H1 (cell line): ENCODE results near the gene BRPF1.

Experiments
- ATF2 ChIP-seq: IDR thresholded peaks from 2 replicates; pipeline ENCODE4 v1.6.1; 2012; ENCODE audit warnings: low read length, inconsistent platforms
- CBX5 ChIP-seq: fragments of 300-800, 300-1000 bp; sonication (generic); IDR thresholded peaks from 2 replicates; pipeline ENCODE4 v1.7.1; 2016; ENCODE audit warnings: antibody characterized with exemption, low read length, low read depth
- CEBPB ChIP-seq: IDR thresholded peaks from 2 replicates; pipeline ENCODE4 v1.6.1; 2012; ENCODE audit warnings: low read depth, low read length
- CHD2 ChIP-seq: IDR thresholded peaks from 2 replicates; pipeline ENCODE4 v1.6.1; 2012; ENCODE audit warnings: low read length, improper control_type of control experiment
- CREB1 ChIP-seq: IDR thresholded peaks from 2 replicates; pipeline ENCODE4 v1.6.1; 2012; ENCODE audit warnings: inconsistent platforms
- CTCF ChIP-seq, 3 experiments: IDR thresholded peaks; 1 replicate in 2 of 3; 2 replicates in 1 of 3; pipeline versions ENCODE4 v1.5.1 to v1.6.1; 2011; ENCODE audit warnings: low read length in 3 of 3, mild to moderate bottlenecking in 3 of 3, inconsistent platforms in 2 of 3, low read depth in 1 of 3, moderate library complexity in 1 of 3; ENCODE audit not compliant: insufficient read depth in 1 of 3; ENCODE audit errors: control extremely low read depth in 1 of 3
- KDM1A ChIP-seq: fragments of 200-600, 300-600 bp; sonication (generic); IDR thresholded peaks from 2 replicates; pipeline ENCODE4 v1.7.1; 2016; ENCODE audit warnings: mild to moderate bottlenecking, low read length, borderline replicate concordance
- NRF1 ChIP-seq: IDR thresholded peaks from 2 replicates; pipeline ENCODE4 v1.6.1; 2011; ENCODE audit warnings: mild to moderate bottlenecking, low read depth, low read length, improper control_type of control experiment
- POLR2A ChIP-seq, 2 experiments: IDR thresholded peaks; 1 replicate in 1 of 2; 2 replicates in 1 of 2; pipeline ENCODE4 v1.6.1; 2011; ENCODE audit warnings: low read depth in 2 of 2, low read length in 2 of 2, mild to moderate bottlenecking in 2 of 2; ENCODE audit errors: control extremely low read depth in 1 of 2
- RXRA ChIP-seq: IDR thresholded peaks from 2 replicates; pipeline ENCODE4 v1.6.1; 2011; ENCODE audit warnings: low read depth, mild to moderate bottlenecking, low read length, moderate library complexity; ENCODE audit not compliant: insufficient read depth
- SIN3A ChIP-seq, 2 experiments: IDR thresholded peaks in 1 of 2; conservative IDR thresholded peaks in 1 of 2; 2 replicates each; pipeline ENCODE4 v1.6.1; 2011 to 2012; ENCODE audit warnings: low read length in 2 of 2, improper control_type of control experiment in 1 of 2, low read depth in 1 of 2, mild to moderate bottlenecking in 1 of 2
- TAF1 ChIP-seq: IDR thresholded peaks from 2 replicates; pipeline ENCODE4 v1.6.1; 2011; ENCODE audit warnings: mild to moderate bottlenecking, low read depth, low read length
- ZNF274 ChIP-seq: IDR thresholded peaks from 2 replicates; pipeline ENCODE4 v1.7.0; 2012; ENCODE audit warnings: low read length, borderline replicate concordance; ENCODE audit errors: extremely low read depth

GRCh38 chr3:9777694-9778021 is 46.1 kb downstream of the BRPF1 start:
- no peak for TF ChIP-seq ATF2
- TF ChIP-seq NRF1: no peak
- no peak for TF ChIP-seq CBX5
- no peak for TF ChIP-seq ZNF274
- no peak for TF ChIP-seq CTCF (IDR thresholded peaks at IDR 0.05; ENCODE audit: control extremely low read depth in 1 of 3, insufficient read depth in 1 of 3, low read depth in 1 of 3, low read length in 3 of 3)
- TF ChIP-seq CHD2: no peak
- TF ChIP-seq RXRA: no peak
- no peak for TF ChIP-seq CEBPB
- no peak for TF ChIP-seq CREB1
- no peak for TF ChIP-seq KDM1A
- TF ChIP-seq TAF1: no peak
- no peak for TF ChIP-seq POLR2A (IDR thresholded peaks at IDR 0.05; ENCODE audit: control extremely low read depth in 1 of 2, low read depth in 2 of 2, low read length in 2 of 2)
- no peak for TF ChIP-seq SIN3A (conservative IDR thresholded peaks at IDR 0.05 in 1 of 2, IDR thresholded peaks at IDR 0.05 in 1 of 2; ENCODE audit: low read depth in 1 of 2, low read length in 2 of 2)
